Activated naive CD4-positive, alpha-beta T cell treated with anti-CD3 and anti-CD28 coated beads, Interleukin-2, amount 10 ng/mL, durations not matched to agents 7 days and 5 days (primary cell): ENCODE data around the gene MRPS21.
A peak's percentile ranks its signal among the peaks of the same experiment; 100 is the strongest.

Experiments used
- CTCF ChIA-PET: fragments of 350-600 bp; sonication (Branson Sonifier 250); formaldehyde crosslinking; loops from one replicate; lab custom pipeline; 2021; ENCODE audit warnings: antibody characterized with exemption; lab: Charles Lee
- DNase-seq: peaks from one replicate; pipeline ENCODE4 v3.0.0-alpha.2; 2020
- H3K27ac Mint-ChIP-seq: one replicate; pipeline ENCODE4 v1.8.0; 2021; ENCODE audit warnings: mild to moderate bottlenecking, moderate library complexity, mixed read lengths
- H3K27me3 Mint-ChIP-seq: one replicate; pipeline ENCODE4 v1.8.0; 2021; ENCODE audit warnings: mild to moderate bottlenecking, mixed read lengths
- H3K36me3 Mint-ChIP-seq: one replicate; pipeline ENCODE4 v1.8.0; 2021; ENCODE audit warnings: mixed read lengths
- H3K4me1 Mint-ChIP-seq: one replicate; pipeline ENCODE4 v1.8.0; 2021; ENCODE audit warnings: mixed read lengths
- H3K4me3 Mint-ChIP-seq: one replicate; pipeline ENCODE4 v1.8.0; 2021; ENCODE audit warnings: mild to moderate bottlenecking, moderate library complexity, mixed read lengths
- H3K9me3 Mint-ChIP-seq: one replicate; pipeline ENCODE4 v1.8.0; 2021; ENCODE audit warnings: mixed read lengths

Gene MRPS21

DNA sequence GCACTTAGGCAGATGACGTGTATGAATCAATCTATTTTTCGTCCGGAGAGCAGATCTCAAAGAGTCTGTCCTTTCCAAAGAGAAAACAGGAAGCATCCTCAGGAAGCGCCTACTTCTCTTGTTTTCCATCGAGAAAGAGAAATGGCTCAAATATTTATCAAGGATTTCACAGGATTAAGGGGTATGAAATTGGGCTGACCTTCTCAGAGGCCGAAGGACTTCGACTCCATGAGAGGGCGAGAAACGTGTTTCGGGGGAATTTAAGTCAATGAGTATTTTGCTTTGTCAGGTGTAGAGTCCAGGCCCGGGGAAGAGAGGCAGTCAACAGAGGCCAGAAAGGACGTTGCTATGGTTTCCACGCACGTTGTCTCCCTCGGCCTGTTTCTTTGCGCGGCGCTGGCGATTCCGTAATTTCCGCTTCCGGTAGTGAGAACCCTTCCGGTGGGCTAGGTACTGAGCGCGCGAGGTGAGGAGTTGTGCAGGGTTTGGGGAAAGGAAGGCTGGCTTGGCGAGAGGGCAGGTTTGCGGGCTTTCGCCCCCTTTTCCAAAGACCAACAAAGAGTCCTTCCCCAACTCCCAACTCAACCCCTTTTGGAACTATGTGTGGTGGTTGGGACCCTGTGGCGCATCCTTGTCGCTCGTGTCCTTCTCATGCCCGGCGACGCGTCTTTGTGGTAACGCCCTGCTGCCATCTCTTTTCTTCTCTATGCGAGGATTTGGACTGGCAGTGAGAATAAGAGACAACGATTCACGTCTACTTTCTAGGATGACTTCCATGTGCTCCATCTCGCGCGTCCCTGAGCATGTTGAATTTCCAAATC is at the start of gene MRPS21:
TSS of gene MRPS21 (plus strand) at position 429 of the 821 bp plus-strand sequence. CDS start 506 bp downstream, outside the sequence.
- CTCF ChIA-PET = no interaction called here
- peak within 1 kb of the TSS; percentile 92 for H3K27ac Mint-ChIP-seq
- DNase-seq = peak; percentile 93
- H3K9me3 Mint-ChIP-seq = no peaks in the 10 kb centered on the region
- H3K4me3 Mint-ChIP-seq = peak within 1 kb of the TSS; percentile 94
- peaks cover 35% of the 10 kb centered on the region for H3K4me1 Mint-ChIP-seq
- H3K36me3 Mint-ChIP-seq = peaks cover 26% of the 10 kb centered on the region
- H3K27me3 Mint-ChIP-seq = no peaks in the 10 kb centered on the region

DNA sequence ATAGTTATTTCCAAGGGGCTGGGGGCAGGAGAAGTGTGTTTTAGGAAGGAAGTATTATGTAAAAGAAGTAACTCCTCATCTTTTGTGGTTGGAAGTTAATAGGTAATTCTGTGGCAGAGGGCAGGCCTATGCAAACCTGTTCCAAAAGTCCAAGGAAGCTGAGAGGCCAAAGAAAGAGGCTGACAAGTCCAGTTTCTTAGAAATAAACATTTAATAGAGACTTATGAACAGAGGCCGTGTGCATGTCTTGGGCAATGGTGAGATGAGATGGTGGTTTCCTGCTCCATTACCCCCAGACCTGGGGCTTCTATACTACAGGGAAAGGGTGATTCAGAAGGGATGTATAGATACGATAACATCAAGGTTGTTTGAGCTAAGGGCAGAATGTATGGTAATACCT is 43.7 kb upstream of the MRPS21 start:
- Mint-ChIP-seq H3K36me3 (no peaks in the 10 kb centered on the region), H3K9me3 (no peaks in the 10 kb centered on the region), H3K27me3 (peaks cover 49% of the 10 kb centered on the region), H3K4me1 (no peaks in the 10 kb centered on the region), H3K27ac (no peak overlapping the region), H3K4me3 (no peak overlapping the region)
- DNase-seq = no peak
- CTCF ChIA-PET = no interaction called here

DNA sequence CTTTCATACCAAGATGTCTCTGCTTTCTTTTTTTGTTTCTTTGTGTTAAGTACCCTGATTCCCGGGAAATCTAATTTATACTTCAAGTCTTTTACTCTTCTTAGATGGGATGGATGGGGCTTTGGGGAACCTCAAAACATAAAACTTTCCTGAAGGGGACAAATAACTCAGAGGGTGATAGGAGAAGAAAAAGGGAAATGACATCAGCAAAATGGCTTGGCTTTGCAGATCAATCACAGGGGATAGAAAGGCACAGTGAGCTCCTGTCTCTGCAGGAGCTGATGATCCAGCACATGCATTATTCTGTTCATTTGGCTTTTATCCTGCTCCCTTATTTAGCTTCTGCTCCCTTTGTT is 37.5 kb upstream of the MRPS21 start:
- peaks cover 73% of the 10 kb centered on the region for H3K27me3 Mint-ChIP-seq
- CTCF ChIA-PET = interaction anchor here (0.6 to 4.0 kb wide), 31 partner anchors 10 to 745 kb away, joined by 3 to 49 read pairs (median 4); partner anchors contain the start of genes APH1A, C1orf54, FALEC and RPRD2

DNA sequence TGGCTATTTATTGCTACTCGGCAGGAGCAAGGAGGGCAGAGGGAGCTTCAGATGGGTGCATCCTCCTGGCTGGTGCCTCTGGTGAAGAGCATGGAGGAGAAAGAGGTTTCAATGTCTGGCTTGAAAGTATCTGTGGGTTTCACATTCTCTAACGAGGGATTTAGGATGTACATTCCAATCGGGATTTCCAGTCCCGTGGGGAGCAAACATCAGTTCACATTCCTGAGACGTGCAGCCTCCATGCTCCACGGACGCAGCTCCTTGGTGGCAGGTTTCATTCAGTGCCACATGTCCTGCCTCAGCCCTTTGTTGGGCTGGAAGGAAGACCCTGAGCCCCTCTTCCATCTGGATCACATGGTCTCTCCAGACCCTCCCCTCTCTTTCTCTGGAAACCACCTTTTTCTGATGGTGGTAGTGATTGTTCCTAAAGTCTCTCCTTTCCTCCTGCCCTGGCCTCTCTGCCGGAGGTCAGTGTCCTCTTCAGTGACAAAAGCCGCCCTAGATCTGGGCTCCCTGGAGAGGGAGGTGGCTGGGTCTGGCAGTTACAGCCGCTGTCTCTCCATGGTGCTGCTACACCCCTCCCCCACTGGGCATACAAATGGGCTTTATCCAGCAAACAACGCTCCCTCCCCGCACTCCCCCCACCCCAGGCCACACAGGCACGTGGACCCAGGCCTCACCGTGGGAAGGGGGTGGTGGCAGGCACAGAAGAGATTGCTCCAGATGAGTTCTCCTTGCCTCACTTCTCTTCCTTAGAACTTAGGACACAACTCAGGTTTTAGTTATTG is 36.9 kb upstream of the MRPS21 start:
- Mint-ChIP-seq H3K9me3 (no peaks in the 10 kb centered on the region), H3K27ac (no peak overlapping the region), H3K4me1 (peaks cover 21% of the 10 kb centered on the region), H3K4me3 (no peak overlapping the region), H3K27me3 (peaks cover 77% of the 10 kb centered on the region), H3K36me3 (no peaks in the 10 kb centered on the region)
- DNase-seq = no peak
- CTCF ChIA-PET = interaction anchor here (0.6 to 4.0 kb wide), 29 partner anchors 9 to 745 kb away, joined by 3 to 49 read pairs (median 4); partner anchors contain the start of genes APH1A, C1orf54, FALEC and RPRD2

More for the DNA sequence above, 37.5 kb upstream of the MRPS21 start:
- Mint-ChIP-seq H3K9me3 (no peaks in the 10 kb centered on the region), H3K36me3 (no peaks in the 10 kb centered on the region), H3K4me1 (peaks cover 21% of the 10 kb centered on the region), H3K27ac (no peak overlapping the region), H3K4me3 (peak overlapping the region; percentile 27)
- DNase-seq = no peak

DNA sequence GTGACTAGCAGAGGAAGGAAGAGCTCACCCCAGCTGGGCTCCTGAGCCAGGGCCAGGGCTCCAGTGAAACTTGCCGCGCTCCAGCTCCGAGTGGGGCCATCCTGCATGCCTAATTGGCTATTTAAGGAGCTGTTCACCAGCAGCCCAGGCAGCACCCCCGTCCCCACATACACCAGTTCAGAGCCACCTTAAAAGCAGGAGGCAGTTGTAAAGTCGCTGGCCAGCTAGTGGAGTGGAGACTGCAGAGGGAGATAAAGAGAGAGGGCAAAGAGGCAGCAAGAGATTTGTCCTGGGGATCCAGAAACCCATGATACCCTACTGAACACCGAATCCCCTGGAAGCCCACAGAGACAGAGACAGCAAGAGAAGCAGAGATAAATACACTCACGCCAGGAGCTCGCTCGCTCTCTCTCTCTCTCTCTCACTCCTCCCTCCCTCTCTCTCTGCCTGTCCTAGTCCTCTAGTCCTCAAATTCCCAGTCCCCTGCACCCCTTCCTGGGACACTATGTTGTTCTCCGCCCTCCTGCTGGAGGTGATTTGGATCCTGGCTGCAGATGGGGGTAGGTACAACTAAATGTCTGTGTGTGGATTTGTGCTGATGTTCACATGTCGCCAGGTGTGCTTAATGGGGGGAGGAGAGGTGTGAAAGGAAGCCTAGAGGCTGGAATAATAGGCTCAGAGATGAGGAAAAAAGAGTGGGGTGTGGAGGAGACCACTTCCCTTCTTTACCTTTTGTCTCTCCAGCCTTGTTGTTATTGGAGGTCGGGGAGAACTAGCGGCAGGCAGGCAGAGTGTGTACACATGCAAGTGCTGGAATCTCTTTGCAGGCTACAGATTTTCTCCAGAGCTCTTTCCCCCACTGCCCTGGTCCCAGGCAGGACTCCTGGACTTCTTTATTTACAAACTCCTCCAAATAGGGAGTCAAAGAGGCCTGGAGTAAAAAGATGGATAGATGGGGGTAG is 35.8 kb upstream of the MRPS21 start, which contains the start of gene CA14:
TSS of gene CA14 (plus strand) at position 151 of the 962 bp plus-strand sequence. CDS start at position 506, 355 bp downstream.
- no peaks in the 10 kb centered on the region for H3K36me3 Mint-ChIP-seq
- peaks cover 21% of the 10 kb centered on the region for H3K4me1 Mint-ChIP-seq
- CTCF ChIA-PET = interaction anchor here (3.4 to 4.0 kb wide), 2 partner anchors 22 to 258 kb away, joined by 18 to 49 read pairs; partner anchors contain the start of gene FALEC
- H3K27ac Mint-ChIP-seq = no peak within 1 kb of the TSS
- no peak for DNase-seq
- H3K4me3 Mint-ChIP-seq = no peak within 1 kb of the TSS
- no peaks in the 10 kb centered on the region for H3K9me3 Mint-ChIP-seq
- peaks cover 83% of the 10 kb centered on the region for H3K27me3 Mint-ChIP-seq

DNA sequence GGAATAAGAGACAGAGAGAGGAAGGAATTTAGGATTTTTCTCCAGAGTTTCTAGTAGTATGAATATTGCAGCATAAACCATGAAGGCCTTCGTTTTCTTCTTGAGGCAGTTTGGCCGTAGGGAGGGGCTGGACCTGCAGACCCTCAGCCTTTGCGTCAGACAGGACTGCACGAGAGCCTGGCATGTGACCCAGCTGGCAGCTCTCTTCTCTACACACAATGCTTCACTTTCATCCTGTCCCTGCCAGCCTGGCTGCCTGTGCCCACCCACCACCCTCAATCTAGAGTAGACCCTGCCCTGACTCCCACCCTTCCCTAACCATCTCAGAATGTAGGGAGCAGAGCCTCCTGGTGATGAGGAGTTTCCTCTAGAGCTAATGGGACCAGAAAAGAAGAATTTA is 34.4 kb upstream of the MRPS21 start:
- Mint-ChIP-seq H3K27me3 (peaks cover 70% of the 10 kb centered on the region), H3K4me3 (no peak overlapping the region), H3K9me3 (no peaks in the 10 kb centered on the region), H3K36me3 (no peaks in the 10 kb centered on the region), H3K4me1 (peaks cover 21% of the 10 kb centered on the region), H3K27ac (peak overlapping the region; percentile 46)
- CTCF ChIA-PET = no interaction called here
- no peak for DNase-seq

DNA sequence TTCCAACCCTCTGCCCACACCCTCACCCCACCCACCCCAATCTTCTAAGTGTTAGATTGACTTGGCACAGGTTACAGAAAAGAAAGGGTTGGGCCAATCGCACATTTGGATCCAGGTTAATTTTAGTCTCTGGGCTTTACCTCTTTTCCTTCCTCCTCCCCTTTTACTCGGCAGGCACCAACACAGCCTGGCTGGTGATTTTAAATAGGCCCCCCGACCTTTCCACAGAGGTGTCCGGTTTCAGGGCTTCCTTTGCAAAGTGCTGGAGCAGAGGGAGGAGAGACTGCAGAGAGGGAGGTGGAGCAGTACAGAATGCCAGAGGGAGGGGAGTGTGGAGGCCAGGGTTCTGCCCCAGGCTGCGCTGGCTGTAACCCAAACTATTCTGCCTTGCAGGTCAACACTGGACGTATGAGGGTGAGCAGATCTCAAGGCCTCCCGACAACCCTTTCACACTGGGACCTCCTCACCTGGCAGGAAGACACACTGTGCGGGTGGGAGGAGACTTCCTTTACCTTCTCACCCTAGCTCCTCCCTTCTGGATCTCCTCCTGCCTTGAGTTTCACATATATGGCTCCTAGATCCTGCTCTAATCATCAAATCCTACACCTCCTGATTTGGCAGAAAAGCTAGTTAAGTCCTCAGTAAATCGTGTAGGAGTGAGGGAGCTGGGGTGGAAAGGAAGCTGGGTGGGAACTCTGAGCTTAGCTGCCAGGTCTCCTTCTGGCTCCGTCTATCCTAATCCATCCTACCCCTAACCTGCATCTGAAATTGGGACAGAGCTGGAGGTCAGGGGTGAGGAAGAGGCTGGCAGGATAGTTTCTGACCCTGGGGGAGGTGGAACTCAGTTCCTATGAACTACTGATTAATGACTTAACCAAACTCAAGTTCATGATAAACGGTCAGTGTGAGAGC is 33.6 kb upstream of the MRPS21 start:
- no peak for DNase-seq
- Mint-ChIP-seq H3K4me1 (peaks cover 21% of the 10 kb centered on the region), H3K36me3 (peaks cover 7% of the 10 kb centered on the region), H3K27ac (no peak overlapping the region), H3K4me3 (no peak overlapping the region), H3K9me3 (no peaks in the 10 kb centered on the region), H3K27me3 (peaks cover 68% of the 10 kb centered on the region)
- CTCF ChIA-PET = interaction anchor here (1.1 kb wide), 1 partner anchor 8 kb away, joined by 3 read pairs; no protein-coding TSS in a partner anchor

DNA sequence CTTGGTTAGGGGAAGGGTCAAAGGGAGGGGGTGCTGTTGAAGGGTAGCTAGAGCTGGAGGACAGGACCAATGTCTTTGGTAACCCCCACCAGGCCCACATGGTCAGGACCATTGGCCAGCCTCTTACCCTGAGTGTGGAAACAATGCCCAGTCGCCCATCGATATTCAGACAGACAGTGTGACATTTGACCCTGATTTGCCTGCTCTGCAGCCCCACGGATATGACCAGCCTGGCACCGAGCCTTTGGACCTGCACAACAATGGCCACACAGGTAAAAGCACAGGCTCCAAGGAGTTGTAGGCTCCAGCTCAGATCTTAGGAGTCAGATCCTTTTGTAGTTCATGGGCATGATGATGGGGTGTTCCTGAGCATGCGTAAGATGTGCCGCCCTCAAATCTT is 32.3 kb upstream of the MRPS21 start:
- Mint-ChIP-seq H3K36me3 (peaks cover 19% of the 10 kb centered on the region), H3K4me3 (no peak overlapping the region), H3K4me1 (peaks cover 13% of the 10 kb centered on the region), H3K27me3 (peaks cover 57% of the 10 kb centered on the region), H3K9me3 (no peaks in the 10 kb centered on the region), H3K27ac (peak overlapping the region; percentile 16)
- CTCF ChIA-PET = interaction anchor here (1.0 kb wide), 1 partner anchor 734 kb away, joined by 3 read pairs; no protein-coding TSS in a partner anchor
- DNase-seq = no peak

DNA sequence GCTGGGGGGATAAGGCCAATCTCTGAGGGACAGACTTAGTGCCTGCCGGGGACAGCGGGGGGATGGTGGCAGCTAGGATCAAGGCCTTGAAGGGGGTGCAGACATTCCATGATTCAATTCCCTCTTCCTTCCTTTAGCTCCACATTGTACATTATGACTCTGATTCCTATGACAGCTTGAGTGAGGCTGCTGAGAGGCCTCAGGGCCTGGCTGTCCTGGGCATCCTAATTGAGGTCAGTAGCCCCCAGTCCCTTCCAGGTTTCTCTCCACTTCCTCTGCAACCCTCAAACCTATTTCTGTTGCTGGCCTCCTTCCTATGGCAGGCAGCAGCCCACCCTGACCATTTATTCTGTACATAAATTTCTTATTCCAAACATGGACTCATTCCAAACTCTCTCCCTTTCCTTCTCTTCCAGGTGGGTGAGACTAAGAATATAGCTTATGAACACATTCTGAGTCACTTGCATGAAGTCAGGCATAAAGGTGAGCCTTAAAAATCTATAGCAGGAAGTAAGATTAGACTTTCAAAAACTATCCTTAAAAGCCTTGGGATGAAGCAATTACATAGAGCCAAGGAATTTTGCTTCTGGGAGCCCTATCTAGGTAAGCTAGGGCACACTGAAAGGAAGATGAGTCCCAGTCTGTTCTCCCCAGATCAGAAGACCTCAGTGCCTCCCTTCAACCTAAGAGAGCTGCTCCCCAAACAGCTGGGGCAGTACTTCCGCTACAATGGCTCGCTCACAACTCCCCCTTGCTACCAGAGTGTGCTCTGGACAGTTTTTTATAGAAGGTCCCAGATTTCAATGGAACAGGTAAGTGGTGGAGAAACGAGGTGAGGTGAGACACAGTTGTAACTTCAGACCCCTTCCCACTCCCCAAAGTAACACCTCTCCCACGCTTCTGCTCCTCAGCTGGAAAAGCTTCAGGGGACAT is 31.0 kb upstream of the MRPS21 start:
- CTCF ChIA-PET = interaction anchor here (1.0 to 1.7 kb wide), 3 partner anchors 19 to 733 kb away, joined by 3 to 6 read pairs (median 3); no protein-coding TSS in a partner anchor
- Mint-ChIP-seq H3K36me3 (peaks cover 31% of the 10 kb centered on the region), H3K4me3 (no peak overlapping the region), H3K27ac (no peak overlapping the region), H3K9me3 (no peaks in the 10 kb centered on the region), H3K4me1 (peaks cover 15% of the 10 kb centered on the region), H3K27me3 (peaks cover 44% of the 10 kb centered on the region)
- DNase-seq = no peak

DNA sequence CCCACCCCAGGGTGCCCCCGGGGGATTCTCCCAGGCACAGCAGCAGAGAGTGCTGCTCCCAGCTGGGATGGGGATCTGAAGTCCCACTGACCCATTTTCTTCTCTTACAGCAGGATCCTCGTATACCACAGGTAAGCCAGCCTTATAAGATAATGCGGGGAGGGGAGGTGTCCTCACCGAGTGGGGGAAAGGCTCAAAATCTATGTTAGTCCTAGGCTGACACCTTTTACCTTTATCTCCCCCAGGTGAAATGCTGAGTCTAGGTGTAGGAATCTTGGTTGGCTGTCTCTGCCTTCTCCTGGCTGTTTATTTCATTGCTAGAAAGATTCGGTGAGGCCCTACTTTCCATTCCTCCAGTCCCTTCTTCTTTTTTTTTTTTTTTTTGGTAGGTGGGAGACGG is 30.1 kb upstream of the MRPS21 start:
- H3K27me3 Mint-ChIP-seq = peaks cover 35% of the 10 kb centered on the region
- no peak for DNase-seq
- peaks cover 40% of the 10 kb centered on the region for H3K36me3 Mint-ChIP-seq
- no peaks in the 10 kb centered on the region for H3K9me3 Mint-ChIP-seq
- H3K4me1 Mint-ChIP-seq = peaks cover 17% of the 10 kb centered on the region
- H3K27ac Mint-ChIP-seq = no peak overlapping the region
- H3K4me3 Mint-ChIP-seq = no peak overlapping the region
- CTCF ChIA-PET = interaction anchor here (1.7 kb wide), 1 partner anchor 18 kb away, joined by 6 read pairs; no protein-coding TSS in a partner anchor

DNA sequence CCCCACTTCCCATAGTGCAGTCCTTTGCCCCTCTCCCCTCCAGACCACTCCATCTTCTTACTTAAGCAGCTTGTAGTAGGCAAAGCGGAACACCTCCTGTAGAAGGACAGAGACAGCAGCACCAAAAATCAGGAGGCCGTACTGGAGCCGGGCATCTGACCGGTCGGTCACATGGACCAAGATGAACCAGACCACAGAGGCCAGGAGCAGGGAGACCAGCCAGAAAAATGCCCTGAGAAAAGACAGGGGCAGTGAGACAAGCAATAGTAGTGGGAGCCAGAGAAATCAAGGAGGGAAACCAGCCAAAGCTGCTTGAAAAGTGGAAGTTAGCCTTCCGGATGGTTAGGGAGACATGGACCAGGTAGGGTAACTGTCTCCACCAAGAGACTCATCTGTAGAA is 25.8 kb upstream of the MRPS21 start:
- Mint-ChIP-seq H3K27ac (peak overlapping the region; percentile 98), H3K4me1 (peaks cover 31% of the 10 kb centered on the region), H3K9me3 (no peaks in the 10 kb centered on the region), H3K27me3 (peaks cover 4% of the 10 kb centered on the region), H3K36me3 (peaks cover 52% of the 10 kb centered on the region), H3K4me3 (peak overlapping the region; percentile 86)
- CTCF ChIA-PET = interaction anchor here (1.6 to 2.6 kb wide), 2 partner anchors 12 to 14 kb away, joined by 3 to 8 read pairs; no protein-coding TSS in a partner anchor
- no peak for DNase-seq
